Measurements from ENCODE around the gene RHEB. TPM values are rescaled to one million over a fixed set of nuclear protein-coding genes. Genes with fewer than 3 reads are reported as not detected.

Gene RHEB
- total RNA-seq, 1 experiment from 2014 or later, result 123 TPM

- Mint-ChIP-seq H3K9me3 (ENCODE audit: low read depth, unreplicated experiment) (peaks cover 5% of the 10 kb centered on the region), H3K27me3 (ENCODE audit: unreplicated experiment) (no peaks in the 10 kb centered on the region), H3K4me3 (ENCODE audit: low read depth, unreplicated experiment) (no peak overlapping the region), H3K4me1 (ENCODE audit: low read depth, unreplicated experiment) (peaks cover 19% of the 10 kb centered on the region), H3K36me3 (ENCODE audit: insufficient read depth, unreplicated experiment) (peaks cover 56% of the 10 kb centered on the region), H3K27ac (ENCODE audit: unreplicated experiment) (peak overlapping the region; percentile 1)
- CTCF ChIA-PET, result no interaction called here
- BruUV-seq (replicated peaks), result no TSS peak
- DNase-seq, result no peak
- intact Hi-C loops (cut with micrococcal nuclease; ENCODE audit: unreplicated experiment), result loop anchor here (10.0 kb wide), 1 partner anchor 46 kb away; the partner anchor contains the start of gene RHEB
- no peak for TF ChIP-seq CTCF (IDR thresholded peaks at IDR 0.05; ENCODE audit: unreplicated experiment)
Measured at GRCh38 chr7:151468217-151469018, 51.3 kb downstream of the RHEB start.

- CTCF ChIA-PET, result no interaction called here
- no peak overlapping the region for H3K4me3 Mint-ChIP-seq (ENCODE audit: low read depth, unreplicated experiment)
- BruUV-seq (replicated peaks), result no TSS peak
- no peak overlapping the region for H3K27ac Mint-ChIP-seq (ENCODE audit: unreplicated experiment)
- TF ChIP-seq CTCF (IDR thresholded peaks at IDR 0.05; ENCODE audit: unreplicated experiment), result no peak
- intact Hi-C loops (cut with micrococcal nuclease; ENCODE audit: unreplicated experiment), result loop anchor here (10.0 kb wide), 1 partner anchor 50 kb away; the partner anchor contains the start of gene RHEB
- DNase-seq, result no peak
- no peaks in the 10 kb centered on the region for H3K27me3 Mint-ChIP-seq (ENCODE audit: unreplicated experiment)
- peaks cover 29% of the 10 kb centered on the region for H3K4me1 Mint-ChIP-seq (ENCODE audit: low read depth, unreplicated experiment)
- peaks cover 53% of the 10 kb centered on the region for H3K36me3 Mint-ChIP-seq (ENCODE audit: insufficient read depth, unreplicated experiment)
- peaks cover 11% of the 10 kb centered on the region for H3K9me3 Mint-ChIP-seq (ENCODE audit: low read depth, unreplicated experiment)
Measured at GRCh38 chr7:151465169-151465568, 54.5 kb downstream of the RHEB start.

GRCh38 chr7:151462306-151462779 is 57.4 kb downstream of the RHEB start:
- BruUV-seq (replicated peaks), result TSS peak; percentile 7
- Mint-ChIP-seq H3K27ac (ENCODE audit: unreplicated experiment) (no peak overlapping the region), H3K4me3 (ENCODE audit: low read depth, unreplicated experiment) (no peak overlapping the region)

GRCh38 chr7:151461942-151462230 is 57.8 kb downstream of the RHEB start:
- Mint-ChIP-seq H3K4me3 (ENCODE audit: low read depth, unreplicated experiment) (no peak overlapping the region), H3K4me1 (ENCODE audit: low read depth, unreplicated experiment) (peaks cover 20% of the 10 kb centered on the region), H3K27ac (ENCODE audit: unreplicated experiment) (no peak overlapping the region), H3K27me3 (ENCODE audit: unreplicated experiment) (no peaks in the 10 kb centered on the region), H3K36me3 (ENCODE audit: insufficient read depth, unreplicated experiment) (peaks cover 37% of the 10 kb centered on the region), H3K9me3 (ENCODE audit: low read depth, unreplicated experiment) (peaks cover 11% of the 10 kb centered on the region)
- no peak for DNase-seq
- intact Hi-C loops (cut with micrococcal nuclease; ENCODE audit: unreplicated experiment), result loop anchor here (5.0 to 10.0 kb wide), 2 partner anchors 53 to 295 kb away; partner anchors contain the start of gene RHEB
- CTCF ChIA-PET, result no interaction called here
- BruUV-seq (replicated peaks), result no TSS peak
- TF ChIP-seq CTCF (IDR thresholded peaks at IDR 0.05; ENCODE audit: unreplicated experiment), result no peak

More at GRCh38 chr7:151462306-151462779, 57.4 kb downstream of the RHEB start:
- Mint-ChIP-seq H3K27me3 (ENCODE audit: unreplicated experiment) (no peaks in the 10 kb centered on the region), H3K36me3 (ENCODE audit: insufficient read depth, unreplicated experiment) (peaks cover 41% of the 10 kb centered on the region), H3K4me1 (ENCODE audit: low read depth, unreplicated experiment) (peaks cover 20% of the 10 kb centered on the region), H3K9me3 (ENCODE audit: low read depth, unreplicated experiment) (peaks cover 11% of the 10 kb centered on the region)
- intact Hi-C loops (cut with micrococcal nuclease; ENCODE audit: unreplicated experiment), result loop anchor here (5.0 to 10.0 kb wide), 2 partner anchors 52 to 295 kb away; partner anchors contain the start of gene RHEB
- CTCF ChIA-PET, result no interaction called here
- TF ChIP-seq CTCF (IDR thresholded peaks at IDR 0.05; ENCODE audit: unreplicated experiment), result no peak
- no peak for DNase-seq
